HG03520 (cell line): ENCODE results near the gene SNX2.
A peak's percentile ranks its signal among the peaks of the same experiment; 100 is the strongest.

Source experiments
- ATAC-seq: cut with Tn5 transposase; IDR thresholded peaks from one replicate; pipeline ENCODE4 v1.9.1; 2021; ENCODE audit warnings: mild to moderate bottlenecking, moderate library complexity; ENCODE audit not compliant: unreplicated experiment

The SNX2 gene

DNA sequence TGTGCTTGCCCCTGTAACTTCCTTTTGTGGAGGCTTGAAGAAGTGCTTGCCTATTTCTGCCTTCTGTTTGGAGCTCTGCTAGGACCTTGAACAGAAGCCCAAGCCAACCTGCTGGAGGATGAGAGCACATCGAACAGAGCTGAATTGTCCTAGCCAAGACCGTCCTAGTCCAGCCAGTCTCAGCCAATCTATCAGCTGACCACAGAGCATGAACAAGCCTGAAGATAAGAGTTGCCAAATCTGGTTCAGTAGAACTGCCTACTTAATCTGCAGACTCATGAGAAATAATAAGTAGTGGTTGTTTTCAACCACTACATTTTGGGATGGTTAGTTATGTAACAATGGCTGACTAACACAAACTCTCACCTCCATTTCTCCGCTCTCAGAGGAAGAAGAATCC is 4.4 kb upstream of the SNX2 start:
- no peak for ATAC-seq

DNA sequence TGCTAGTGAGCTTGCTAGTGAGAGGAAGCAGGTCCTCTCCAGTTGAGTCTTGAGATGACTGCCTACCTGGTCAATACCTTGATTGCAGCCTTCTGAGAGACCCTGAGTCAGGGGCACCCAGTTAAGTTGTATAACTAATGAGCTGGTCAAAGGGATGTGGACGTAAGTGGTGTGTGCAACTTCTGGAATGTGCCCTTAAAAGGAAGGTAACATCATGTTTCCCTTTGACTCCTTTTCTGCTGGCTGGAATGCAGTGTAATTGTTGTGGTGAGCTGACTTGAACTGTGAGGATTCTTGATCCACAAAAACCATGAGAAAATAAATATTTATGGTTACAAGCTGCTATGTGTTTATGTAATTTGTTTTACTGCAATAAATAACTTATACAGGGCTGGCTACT is 2.4 kb upstream of the SNX2 start:
- no peak for ATAC-seq

DNA sequence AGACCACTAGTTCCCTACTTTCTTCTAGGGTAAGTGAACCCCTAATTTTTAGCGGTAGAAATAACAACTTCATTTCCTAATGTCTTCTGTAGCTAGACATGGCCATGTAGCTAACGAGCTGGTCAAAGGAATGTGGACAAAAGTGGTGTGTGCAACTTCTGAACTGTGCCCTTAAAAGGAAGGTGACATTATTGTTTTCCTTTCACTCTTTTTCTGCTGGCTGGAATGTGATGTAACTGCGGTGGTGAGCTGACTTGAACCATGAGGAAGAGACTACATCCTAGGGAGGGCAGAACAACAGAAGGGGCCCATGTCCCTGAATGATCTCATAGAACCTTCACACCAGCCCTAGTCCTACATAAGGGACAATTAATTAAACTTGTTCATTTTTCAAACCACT is 1.3 kb upstream of the SNX2 start:
- ATAC-seq = no peak

DNA sequence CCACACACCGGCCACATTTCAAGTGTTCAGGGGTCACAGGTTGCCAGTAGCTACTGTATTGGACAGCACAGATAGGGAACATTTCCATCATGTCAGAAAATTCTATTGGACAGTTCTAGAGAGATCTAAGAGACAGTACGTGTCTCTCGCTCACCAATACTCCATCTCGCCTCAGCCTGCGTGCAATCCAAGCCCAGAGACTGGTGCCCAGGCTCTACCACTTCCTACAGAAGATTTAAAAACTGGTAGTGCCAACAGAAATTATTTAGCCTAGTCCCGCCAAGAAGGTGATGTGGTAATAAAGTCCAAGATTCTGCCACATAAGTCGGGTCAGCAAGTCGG is 390 bp upstream of the SNX2 start:
- ATAC-seq = peak; percentile 24

DNA sequence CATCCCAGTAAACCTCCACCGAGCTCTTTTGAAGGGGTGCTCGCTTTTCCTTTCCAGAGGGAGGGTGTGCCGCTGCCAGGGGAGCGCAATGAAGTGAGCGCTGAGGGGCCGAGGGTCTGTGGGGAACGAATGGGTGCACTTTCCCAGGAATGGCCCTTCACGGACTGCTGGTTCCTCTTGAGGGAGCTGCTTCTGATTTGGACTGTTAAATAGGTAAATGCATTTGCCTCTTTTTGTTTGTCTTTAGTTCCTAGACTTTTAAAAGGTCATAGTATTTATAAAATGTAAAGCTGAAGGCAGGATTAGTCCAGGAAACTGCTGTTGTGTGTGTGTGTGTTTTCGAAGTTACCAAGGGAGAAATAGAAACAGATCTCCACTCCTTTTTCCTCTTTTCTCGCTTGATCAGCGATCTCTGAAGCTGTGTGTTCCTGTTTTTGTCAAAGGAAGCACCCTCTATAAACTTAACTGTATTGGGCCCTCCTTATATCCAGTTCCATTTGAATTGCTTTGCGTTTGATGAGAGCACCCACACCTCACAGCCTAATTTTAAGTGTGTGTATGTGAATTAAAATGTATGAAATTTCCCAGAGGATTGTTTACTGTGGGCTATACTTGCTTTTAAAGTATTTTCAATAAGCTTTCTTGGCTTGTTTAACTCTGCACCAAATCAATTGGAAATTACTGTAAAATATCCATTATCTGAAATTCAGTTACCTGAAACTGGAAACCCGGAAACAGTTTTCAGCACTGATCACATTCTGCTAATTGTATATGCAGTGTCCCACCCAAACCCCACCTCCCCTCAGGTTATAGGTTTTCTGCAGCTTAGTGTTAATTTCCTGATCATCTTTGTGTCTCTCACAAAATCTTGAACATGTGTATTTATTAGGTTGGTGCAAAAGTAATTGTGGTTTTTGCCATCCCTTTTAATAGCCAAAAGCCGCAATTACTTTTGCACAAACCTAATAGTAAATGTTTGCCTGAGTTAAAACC is 966 bp downstream of the SNX2 start:
- no peak for ATAC-seq

DNA sequence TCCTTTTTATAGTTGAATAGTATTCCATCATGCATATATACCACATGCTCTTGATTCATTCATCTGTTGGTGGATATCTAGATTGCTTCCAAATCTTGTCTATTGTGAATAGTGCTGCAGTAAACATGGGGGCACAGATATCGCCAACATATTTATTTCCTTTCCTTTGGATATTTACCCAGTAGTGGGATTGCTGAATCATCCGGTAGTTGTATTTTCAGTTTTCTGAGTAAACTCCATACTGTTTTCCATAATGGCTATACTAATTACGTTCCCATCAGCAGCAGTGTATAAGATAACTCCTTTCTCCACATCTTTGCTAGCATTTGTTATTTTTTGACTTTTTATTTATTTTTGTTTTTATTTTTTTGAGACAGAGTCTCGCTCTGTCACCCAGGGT is 3.3 kb downstream of the SNX2 start:
- no peak for ATAC-seq

DNA sequence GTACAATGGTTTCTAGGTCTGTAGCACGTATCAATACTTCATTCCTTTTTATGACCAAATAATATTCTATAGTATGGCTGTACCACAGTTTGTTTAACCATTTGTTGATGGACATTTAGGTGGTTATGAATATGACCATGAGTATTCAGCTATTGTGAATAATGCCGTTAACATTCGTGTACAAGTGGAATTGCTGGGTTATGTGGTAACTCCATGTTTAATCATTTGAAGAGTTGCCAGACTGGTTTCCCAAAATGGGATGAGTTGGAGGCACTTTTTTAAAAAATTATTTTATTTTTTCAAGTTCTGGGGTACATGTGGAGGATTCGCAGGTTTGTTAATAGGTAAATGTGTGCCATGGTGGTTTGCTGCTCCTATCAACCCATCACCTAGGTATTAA is 4.6 kb downstream of the SNX2 start:
- ATAC-seq = no peak

DNA sequence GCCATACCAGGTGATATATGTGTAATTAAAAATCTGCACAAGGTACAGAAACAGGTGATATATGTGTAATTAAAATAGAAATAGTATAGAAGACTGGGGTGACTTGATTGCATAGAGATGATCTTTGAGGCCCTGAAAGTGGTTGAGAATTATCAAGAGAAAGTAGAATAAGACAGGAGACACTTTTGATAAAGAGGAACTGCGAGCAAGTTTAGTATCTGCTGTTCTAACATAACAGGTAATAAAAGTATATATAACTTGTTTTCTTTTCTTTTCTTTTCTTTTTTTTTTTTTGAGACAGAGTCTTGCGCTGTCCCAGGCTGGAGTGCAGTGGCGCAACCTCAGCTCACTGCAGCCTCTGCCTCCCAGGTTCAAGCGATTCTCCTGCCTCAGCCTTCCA is 5.4 kb downstream of the SNX2 start:
- no peak for ATAC-seq

DNA sequence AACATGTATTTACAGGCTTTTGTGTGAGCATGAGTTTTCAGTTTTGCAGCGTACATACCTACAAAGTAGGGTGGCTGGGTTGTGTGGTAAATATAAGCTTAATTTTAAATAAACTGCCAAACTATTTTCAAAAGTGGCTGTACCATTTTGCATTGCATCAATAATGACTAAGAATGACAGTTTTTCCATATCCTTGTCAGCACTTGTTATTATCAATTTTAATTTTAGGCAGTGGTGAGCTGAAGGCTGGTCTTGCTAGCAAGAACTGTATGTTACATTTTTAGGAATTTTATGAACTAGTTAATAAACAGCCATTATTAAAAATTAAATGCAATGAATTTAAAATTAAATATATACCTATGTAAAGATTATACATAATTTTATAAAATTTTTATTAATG is 6.6 kb downstream of the SNX2 start:
- no peak for ATAC-seq

DNA sequence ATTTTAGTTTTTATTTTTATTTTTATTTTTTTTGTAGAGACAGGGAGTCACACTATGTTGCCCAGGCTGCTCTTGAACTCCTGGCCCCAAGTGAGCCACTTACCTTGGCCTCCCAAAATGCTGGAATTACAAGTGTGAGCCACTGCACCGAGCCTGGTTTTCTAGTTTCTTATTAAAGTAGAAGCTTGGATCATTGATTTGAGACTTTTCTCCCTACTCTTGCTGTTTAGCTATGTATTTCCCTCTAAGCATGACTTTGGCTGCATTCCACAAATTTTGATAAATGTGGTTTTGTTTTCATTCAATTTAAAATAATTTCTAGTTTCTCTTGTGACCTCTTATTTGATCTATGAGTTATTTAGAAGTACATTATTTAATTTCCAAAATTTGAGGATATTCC is 10.4 kb downstream of the SNX2 start:
- ATAC-seq = no peak

DNA sequence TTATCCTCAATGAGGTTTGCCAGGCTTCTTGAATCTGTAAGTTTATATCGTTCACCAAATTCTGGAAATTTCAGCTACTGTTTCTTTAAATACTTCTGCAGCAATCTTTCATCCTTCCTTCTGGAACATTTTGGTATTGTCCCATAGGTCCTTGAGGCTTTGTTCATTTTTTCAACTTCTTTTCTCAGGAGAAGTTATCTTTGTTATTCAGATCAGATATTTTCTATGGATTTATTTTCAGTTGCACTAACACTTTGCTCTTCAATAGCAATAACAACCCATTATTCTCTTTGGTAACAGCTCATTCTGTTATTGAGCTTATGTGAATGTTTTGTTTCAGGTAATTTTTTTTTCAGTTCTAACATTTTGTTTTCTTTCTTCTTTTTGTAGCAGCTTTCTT is 13.5 kb downstream of the SNX2 start:
- no peak for ATAC-seq

DNA sequence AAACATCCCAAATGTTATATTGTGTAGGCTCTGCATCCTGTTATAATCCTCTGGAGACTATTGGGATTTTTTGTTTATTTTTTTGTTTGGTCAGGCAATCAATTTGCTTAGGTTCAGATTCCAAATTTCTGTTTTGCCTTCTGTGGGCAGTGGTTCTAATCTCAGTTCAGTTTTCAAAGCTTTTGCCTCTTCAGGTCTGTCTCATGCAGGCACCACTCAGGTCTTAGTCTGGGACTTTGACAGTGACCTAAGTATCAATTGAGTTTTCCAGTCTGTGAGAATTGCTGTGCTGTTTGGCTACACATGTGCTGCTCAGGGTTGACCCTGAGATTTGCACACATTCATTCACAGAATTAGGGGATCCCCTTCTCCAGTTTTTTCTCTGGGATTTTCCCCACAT is 14.1 kb downstream of the SNX2 start:
- ATAC-seq = no peak

DNA sequence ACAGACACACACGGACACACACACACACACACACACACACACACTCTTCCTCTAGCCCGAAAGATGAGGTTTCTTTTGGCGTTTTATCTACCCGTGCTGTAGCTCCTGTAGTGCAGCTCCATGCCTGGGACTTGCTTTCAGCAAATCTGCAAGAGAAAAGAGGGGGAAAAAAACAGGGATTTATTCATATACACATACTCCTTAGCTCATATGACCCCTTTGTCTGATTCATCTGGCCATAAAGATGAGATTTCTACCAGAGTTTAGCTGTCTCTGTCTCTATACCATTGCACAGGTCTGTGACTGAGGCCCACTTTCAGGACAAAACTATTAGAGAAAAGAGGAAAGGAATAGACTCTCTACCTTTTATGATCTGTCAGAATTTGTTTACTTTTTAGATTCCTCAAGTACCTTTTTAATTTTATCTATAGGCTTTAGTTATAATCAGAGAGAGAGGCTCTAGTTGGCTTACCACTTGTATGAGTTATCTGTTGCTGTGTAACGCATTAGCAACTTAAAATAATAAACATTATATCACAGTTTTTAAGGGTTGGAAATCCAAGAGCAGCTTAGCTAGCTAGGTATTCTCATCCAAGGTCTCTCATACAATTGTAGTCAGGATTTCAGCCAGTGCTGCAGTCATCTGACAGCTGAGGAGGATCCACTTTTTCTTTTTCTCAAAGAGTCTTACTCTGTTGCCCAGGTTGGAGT is 14.7 kb downstream of the SNX2 start:
- no peak for ATAC-seq

DNA sequence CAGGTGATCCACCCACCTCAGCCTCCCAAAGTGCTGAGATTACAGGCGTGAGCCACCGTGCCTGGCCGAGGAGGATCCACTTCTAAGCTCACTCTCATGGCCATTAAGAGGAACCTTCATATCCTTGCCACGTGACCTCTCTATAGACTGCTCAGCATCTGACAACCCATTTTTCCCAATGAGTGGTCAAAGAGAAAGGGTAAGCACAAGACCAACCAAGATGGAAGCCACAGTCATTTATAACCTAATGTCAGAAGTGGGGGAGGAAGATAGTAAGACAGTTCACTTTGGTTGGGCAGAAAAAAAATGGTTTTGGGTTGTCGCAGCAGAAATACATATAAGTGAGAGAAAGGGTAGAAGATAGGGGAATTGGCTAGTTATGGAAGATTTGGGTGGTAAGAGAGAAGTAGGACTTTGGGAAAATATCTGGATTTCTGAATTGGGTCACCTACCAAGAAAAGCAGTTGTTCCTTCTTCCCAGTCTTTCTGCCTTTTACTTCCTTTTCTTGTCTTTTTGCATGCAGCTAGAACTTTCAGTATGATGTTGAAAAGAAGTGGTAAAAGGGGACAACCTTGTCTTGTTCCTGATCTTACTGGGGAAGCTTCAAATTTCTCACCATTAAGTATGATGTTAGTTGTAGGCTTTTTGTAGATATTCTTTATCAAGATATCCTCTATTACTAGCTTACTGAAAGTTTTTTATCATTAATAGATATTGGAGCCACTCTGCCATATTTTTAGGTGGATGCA is 15.6 kb downstream of the SNX2 start:
- ATAC-seq = no peak

DNA sequence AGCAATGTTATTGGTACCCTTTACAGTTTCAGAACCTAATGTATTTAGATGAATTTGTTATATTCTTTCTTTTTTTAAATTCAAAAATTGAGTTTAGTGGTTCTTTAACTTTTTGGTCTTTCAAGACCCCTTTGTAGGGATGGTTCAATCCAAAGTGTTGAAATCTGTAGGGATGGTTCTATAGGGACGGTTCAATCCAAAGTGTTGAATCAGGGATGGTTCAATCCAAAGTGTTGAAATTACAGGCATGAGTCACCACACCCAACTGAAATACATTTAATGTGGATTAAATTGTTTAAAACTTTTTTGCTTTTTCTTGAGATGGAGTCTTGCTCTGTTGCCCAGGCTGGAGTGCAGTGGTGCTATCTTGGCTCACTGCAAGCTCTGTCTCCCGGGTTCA is 30.6 kb downstream of the SNX2 start:
- ATAC-seq = no peak

DNA sequence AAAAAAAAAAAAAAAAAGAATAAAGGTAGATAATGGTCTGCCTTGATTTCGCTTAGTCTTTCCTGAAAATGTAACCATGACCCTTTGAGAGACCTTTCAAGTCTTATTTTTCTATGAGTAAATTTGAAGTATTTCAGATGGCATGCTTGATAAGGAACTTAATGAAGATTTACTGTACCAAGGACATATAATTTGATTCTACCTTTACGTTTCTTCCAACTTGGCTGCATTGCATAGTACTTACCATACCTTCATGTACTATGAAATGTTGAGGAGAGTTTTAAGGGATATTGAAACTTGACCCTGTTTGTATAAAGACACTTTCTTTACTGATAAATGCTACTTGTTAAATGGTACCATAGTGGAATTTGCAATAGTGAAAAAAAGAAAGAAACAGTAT is 35.5 kb downstream of the SNX2 start:
- ATAC-seq = no peak

DNA sequence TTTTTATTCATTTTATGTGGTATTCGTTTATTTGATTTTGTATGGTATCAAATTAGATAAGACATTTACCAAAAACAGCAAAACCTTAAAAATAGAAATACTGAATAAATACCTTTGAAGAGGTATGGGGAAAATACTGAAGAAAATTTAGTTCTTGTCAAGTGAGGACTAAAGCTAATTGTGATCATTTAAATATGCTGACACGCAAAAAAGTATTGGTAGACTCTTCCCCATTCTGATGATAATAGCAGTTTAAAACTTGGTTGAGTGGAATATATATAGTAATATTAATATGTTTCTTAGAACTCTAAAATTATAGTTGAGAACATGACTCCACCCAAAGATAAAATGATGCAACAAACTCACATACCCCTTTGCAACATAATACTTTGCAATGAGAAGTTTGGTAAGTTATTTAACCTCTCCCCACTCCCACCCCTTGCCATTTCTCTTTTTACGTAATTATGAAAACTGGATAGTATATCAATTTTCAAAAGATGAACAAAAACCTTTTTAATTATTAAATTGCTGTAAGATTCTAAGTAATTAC is 40.4 kb downstream of the SNX2 start:
- ATAC-seq = no peak

DNA sequence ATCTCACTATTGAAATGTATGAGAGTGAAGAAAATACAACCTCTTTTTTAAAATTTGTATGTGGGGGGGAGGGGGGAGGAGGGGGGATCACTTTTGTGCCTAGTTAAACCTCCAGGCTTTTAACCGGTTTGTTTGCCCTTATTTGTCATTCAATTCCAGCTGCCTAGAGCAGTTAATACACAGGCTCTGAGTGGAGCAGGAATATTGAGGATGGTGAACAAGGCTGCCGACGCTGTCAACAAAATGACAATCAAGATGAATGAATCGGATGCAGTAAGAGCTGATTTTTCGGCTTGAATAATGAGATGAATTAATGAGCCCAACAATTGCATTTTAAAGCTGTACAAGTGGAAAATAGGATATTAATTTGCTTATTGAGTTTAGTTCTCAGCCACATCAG is 41.9 kb downstream of the SNX2 start:
- no peak for ATAC-seq

DNA sequence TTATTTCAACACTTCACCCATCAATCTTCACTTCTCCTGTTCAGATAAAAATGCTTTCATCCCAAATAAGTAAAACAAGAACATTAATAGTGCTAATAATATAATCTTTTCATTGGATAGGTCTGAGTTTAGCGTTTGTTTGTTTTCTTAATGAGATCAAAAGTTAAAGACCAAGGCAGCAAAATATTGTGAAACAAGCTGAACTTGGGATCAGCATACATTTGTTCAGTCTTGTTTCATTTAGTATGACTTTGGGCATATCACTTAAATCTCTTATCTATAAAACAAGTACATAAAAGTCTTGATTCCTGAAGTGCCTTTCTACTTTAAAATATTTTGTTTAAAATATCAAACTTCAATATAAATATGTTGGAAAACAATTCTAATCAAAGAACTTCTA is 57.1 kb downstream of the SNX2 start:
- no peak for ATAC-seq

DNA sequence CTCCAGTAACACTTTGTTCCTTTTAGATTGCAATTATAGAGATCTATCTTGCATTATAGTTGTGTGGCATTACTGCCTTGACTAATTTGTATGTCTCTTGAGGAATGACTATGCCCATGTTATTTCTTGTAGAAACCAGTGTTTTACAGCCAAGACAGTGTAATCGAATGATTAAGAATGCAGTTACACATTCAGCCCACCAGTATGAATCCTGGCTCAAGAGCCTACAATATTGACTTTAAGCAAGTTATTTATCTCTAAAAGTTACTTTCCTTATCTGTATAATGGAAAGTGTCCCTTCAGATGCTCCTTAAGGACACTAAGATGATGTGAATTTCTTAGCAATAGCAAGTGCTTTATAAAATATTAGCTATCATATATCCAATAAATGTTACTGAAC is 60.8 kb downstream of the SNX2 start:
- no peak for ATAC-seq

DNA sequence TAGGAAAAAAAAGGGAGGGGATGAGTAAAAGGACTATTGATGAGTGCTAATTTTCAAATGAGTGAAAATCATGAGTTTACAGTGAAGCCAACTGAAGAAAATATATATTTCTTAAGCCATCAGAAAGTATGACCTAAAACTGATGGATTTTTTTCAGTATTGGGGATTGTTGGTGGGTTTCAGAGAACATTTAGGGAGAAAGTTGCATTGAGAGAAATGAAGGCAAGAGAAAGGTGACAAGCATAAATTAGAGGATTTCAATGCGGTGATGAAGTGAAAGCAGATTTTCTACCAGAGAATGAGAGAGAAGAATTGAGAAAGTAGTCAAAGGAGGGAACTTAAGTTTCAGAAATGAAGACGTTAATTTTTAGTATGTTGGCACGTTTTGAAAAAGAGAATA is 62.1 kb downstream of the SNX2 start:
- no peak for ATAC-seq
